H1 (cell line): ENCODE results near the gene MPZL3. TPM values are rescaled to one million over a fixed set of nuclear protein-coding genes. Genes with fewer than 3 reads are reported as not detected.

Source experiments
- CTCF ChIA-PET: fragments of 300-600 bp; sonication (Branson Sonifier 250); formaldehyde crosslinking; loops from one replicate; lab custom pipeline; 2021; ENCODE audit not compliant: partially characterized antibody; lab: Charles Lee
- POLR2A ChIA-PET: fragments of 300-600 bp; sonication (Branson Sonifier 250); formaldehyde crosslinking; loops from one replicate; lab custom pipeline; 2021; ENCODE audit warnings: inconsistent platforms; ENCODE audit not compliant: partially characterized antibody; lab: Charles Lee
- DNase-seq, 2 experiments: peaks; one replicate each; pipeline versions ENCODE4 v3.0.0 to v3.0.0-alpha.2; 2010 to 2022; ENCODE audit warnings: low spot score in 2 of 2, low read depth in 1 of 2, mixed read lengths in 1 of 2
- FAIRE-seq: peaks from 2 replicates; lab custom pipeline; 2011; peaks lifted over from hg19 to GRCh38; lab: Jason Lieb, UNC
- H2AFZ ChIP-seq: 2 replicates; pipeline ENCODE4 v1.8.1; 2012; ENCODE audit warnings: low read length, inconsistent platforms
- H2AK5ac ChIP-seq: 2 replicates; pipeline ENCODE4 v1.6.1; 2013; ENCODE audit warnings: low read depth, low read length
- H2BK120ac ChIP-seq: replicated peaks from 2 replicates; pipeline ENCODE3; 2013; ENCODE audit warnings: low read depth, low read length, inconsistent platforms
- H2BK12ac ChIP-seq: 2 replicates; pipeline ENCODE4 v1.6.1; 2013; ENCODE audit warnings: low read depth, low read length
- H2BK15ac ChIP-seq: 2 replicates; pipeline ENCODE4 v1.6.1; 2013; ENCODE audit warnings: low read length
- H2BK20ac ChIP-seq: 2 replicates; pipeline ENCODE4 v1.6.1; 2013; ENCODE audit warnings: low read length
- H2BK5ac ChIP-seq: 2 replicates; pipeline ENCODE4 v1.6.1; 2013; ENCODE audit warnings: low read depth, low read length
- H3K14ac ChIP-seq: 2 replicates; pipeline ENCODE4 v1.6.1; 2013; ENCODE audit warnings: inconsistent platforms; ENCODE audit not compliant: insufficient read length
- H3K18ac ChIP-seq: 2 replicates; pipeline ENCODE4 v1.6.1; 2013; ENCODE audit warnings: low read length; ENCODE audit errors: extremely low read depth
- H3K23ac ChIP-seq: 2 replicates; pipeline ENCODE4 v1.6.1; 2013; ENCODE audit warnings: inconsistent platforms; ENCODE audit not compliant: insufficient read length
- H3K23me2 ChIP-seq: 2 replicates; pipeline ENCODE4 v1.6.1; 2013; ENCODE audit warnings: low read depth, low read length
- H3K27ac ChIP-seq: 2 replicates; pipeline ENCODE4 v1.6.1; 2011; ENCODE audit warnings: low read depth, low read length, inconsistent platforms
- H3K27me3 ChIP-seq, 4 experiments: replicated peaks in 1 of 4; 1 replicate in 1 of 4; 2 replicates in 3 of 4; pipeline versions ENCODE4 v1.6.1 to v1.8.1; 2011 to 2013; ENCODE audit warnings: low read length in 3 of 4, mild to moderate bottlenecking in 3 of 4, inconsistent platforms in 2 of 4, mixed read lengths in 2 of 4, moderate library complexity in 1 of 4; ENCODE audit not compliant: control insufficient read depth in 3 of 4, insufficient read depth in 3 of 4; ENCODE audit errors: extremely low read depth in 1 of 4
- H3K36me3 ChIP-seq, 4 experiments: 2 replicates each; pipeline versions ENCODE4 v1.6.1 to v1.8.1; 2011 to 2013; ENCODE audit warnings: mild to moderate bottlenecking in 4 of 4, low read length in 3 of 4, moderate library complexity in 2 of 4, control low read depth in 1 of 4, inconsistent platforms in 1 of 4; ENCODE audit not compliant: insufficient read depth in 4 of 4, control insufficient read depth in 2 of 4
- H3K4ac ChIP-seq: replicated peaks from 2 replicates; pipeline ENCODE3; 2013; ENCODE audit warnings: low read length, low read depth, mixed read lengths, inconsistent platforms; ENCODE audit not compliant: insufficient read length
- H3K4me1 ChIP-seq, 4 experiments: replicated peaks in 1 of 4; 1 replicate in 1 of 4; 2 replicates in 3 of 4; pipeline versions ENCODE4 v1.6.1 to v1.8.1; 2011 to 2013; ENCODE audit warnings: low read length in 3 of 4, inconsistent platforms in 2 of 4, mixed read lengths in 1 of 4; ENCODE audit not compliant: insufficient read depth in 4 of 4, control insufficient read depth in 3 of 4
- H3K4me2 ChIP-seq, 2 experiments: 2 replicates each; pipeline versions ENCODE4 v1.6.1 to v1.8.1; 2011 to 2013; ENCODE audit warnings: low read depth in 2 of 2, low read length in 2 of 2, control low read depth in 1 of 2, inconsistent platforms in 1 of 2, mild to moderate bottlenecking in 1 of 2; ENCODE audit not compliant: insufficient read depth in 1 of 2
- H3K4me3 ChIP-seq, 4 experiments: fragments of 200-600, 300-600 bp in 1 of 4; sonication (generic), shearing (Covaris generic), sonication (Bioruptor Twin) in 1 of 4; 2 replicates each; pipeline versions ENCODE4 v1.5.1 to v1.8.1; 2011 to 2016; ENCODE audit warnings: low read length in 4 of 4, low read depth in 3 of 4, control low read depth in 2 of 4, inconsistent platforms in 2 of 4, mild to moderate bottlenecking in 2 of 4, mixed read lengths in 1 of 4, moderate library complexity in 1 of 4; ENCODE audit not compliant: insufficient read depth in 2 of 4; ENCODE audit errors: extremely low read depth in 1 of 4
- H3K56ac ChIP-seq: replicated peaks from 2 replicates; pipeline ENCODE3; 2013; ENCODE audit warnings: low read depth, mild to moderate bottlenecking, mixed read lengths, low read length, inconsistent platforms; ENCODE audit not compliant: insufficient read length
- H3K79me1 ChIP-seq: 2 replicates; pipeline ENCODE4 v1.6.1; 2013; ENCODE audit warnings: low read depth, low read length, control low read depth
- H3K79me2 ChIP-seq, 2 experiments: 2 replicates each; pipeline versions ENCODE4 v1.6.1 to v1.8.1; 2012 to 2013; ENCODE audit warnings: low read length in 2 of 2, mild to moderate bottlenecking in 2 of 2, inconsistent platforms in 1 of 2; ENCODE audit not compliant: insufficient read depth in 2 of 2, control insufficient read depth in 1 of 2
- H3K9ac ChIP-seq, 4 experiments: replicated peaks in 1 of 4; 1 replicate in 1 of 4; 2 replicates in 3 of 4; pipeline versions ENCODE4 v1.6.1 to v1.8.1; 2011 to 2013; ENCODE audit warnings: low read depth in 3 of 4, low read length in 3 of 4, control low read depth in 2 of 4, mild to moderate bottlenecking in 2 of 4, moderate library complexity in 2 of 4, inconsistent platforms in 1 of 4; ENCODE audit errors: extremely low read depth in 1 of 4
- H3K9me3 ChIP-seq, 2 experiments: 2 replicates each; pipeline versions ENCODE4 v1.6.1 to v1.8.1; 2012 to 2013; ENCODE audit warnings: mild to moderate bottlenecking in 2 of 2, moderate library complexity in 2 of 2, control low read depth in 1 of 2, inconsistent platforms in 1 of 2, low read depth in 1 of 2, low read length in 1 of 2, mixed read lengths in 1 of 2; ENCODE audit not compliant: insufficient read depth in 2 of 2
- H4K20me1 ChIP-seq, 2 experiments: replicated peaks in 1 of 2; 2 replicates each; pipeline versions ENCODE3 to v1.8.1; 2011 to 2013; ENCODE audit warnings: inconsistent platforms in 2 of 2, low read length in 2 of 2, mild to moderate bottlenecking in 1 of 2; ENCODE audit not compliant: insufficient read depth in 2 of 2, control insufficient read depth in 1 of 2
- H4K5ac ChIP-seq: 2 replicates; pipeline ENCODE4 v1.6.1; 2013; ENCODE audit warnings: low read length, low read depth, mixed read lengths, inconsistent platforms; ENCODE audit not compliant: insufficient read length
- H4K8ac ChIP-seq: 2 replicates; pipeline ENCODE4 v1.8.0; 2013; ENCODE audit warnings: mild to moderate bottlenecking, moderate library complexity, low read length, inconsistent platforms; ENCODE audit not compliant: insufficient read depth; ENCODE audit errors: extremely low read depth
- H4K91ac ChIP-seq: replicated peaks from 2 replicates; pipeline ENCODE3; 2013; ENCODE audit warnings: low read length, mixed read lengths, inconsistent platforms; ENCODE audit not compliant: insufficient read length
- CBX8 ChIP-seq: fragments of 300-800, 300-1000 bp; sonication (generic); IDR thresholded peaks from 2 replicates; pipeline ENCODE4 v1.7.1; 2016; ENCODE audit warnings: low read depth, low read length, borderline replicate concordance
- CTCF ChIP-seq, 3 experiments: IDR thresholded peaks; 1 replicate in 2 of 3; 2 replicates in 1 of 3; pipeline versions ENCODE4 v1.5.1 to v1.6.1; 2011; ENCODE audit warnings: low read length in 3 of 3, mild to moderate bottlenecking in 3 of 3, inconsistent platforms in 2 of 3, low read depth in 1 of 3, moderate library complexity in 1 of 3; ENCODE audit not compliant: insufficient read depth in 1 of 3; ENCODE audit errors: control extremely low read depth in 1 of 3
- EZH2 ChIP-seq: fragments of 200-600 bp; sonication (generic); IDR thresholded peaks from 2 replicates; pipeline ENCODE4 v1.7.1; 2012; ENCODE audit warnings: low read depth, mild to moderate bottlenecking, moderate library complexity, low read length, inconsistent platforms; ENCODE audit not compliant: severe bottlenecking
- GABPA ChIP-seq: IDR thresholded peaks from 2 replicates; pipeline ENCODE4 v1.6.1; 2011; ENCODE audit warnings: mild to moderate bottlenecking, low read length, moderate library complexity, borderline replicate concordance; ENCODE audit not compliant: insufficient read depth
- PHF8 ChIP-seq: fragments of 200-600 bp; sonication (generic); conservative IDR thresholded peaks from 2 replicates; pipeline ENCODE4 v1.7.1; 2012; ENCODE audit warnings: low read depth, mild to moderate bottlenecking, inconsistent platforms, low read length, moderate library complexity
- TAF1 ChIP-seq: IDR thresholded peaks from 2 replicates; pipeline ENCODE4 v1.6.1; 2011; ENCODE audit warnings: mild to moderate bottlenecking, low read depth, low read length
- WGBS, 2 experiments: shearing (Covaris generic) in 1 of 2; methylation state at CpG; one replicate each; pipeline versions ENCODE4 v1.1.6 to v1.1.7; 2013 to 2015; ENCODE audit warnings: low lambda C conversion rate in 2 of 2, mixed read lengths in 2 of 2, inconsistent platforms in 1 of 2, low coverage in 1 of 2, missing lambda C conversion rate in 1 of 2; ENCODE audit not compliant: insufficient replicate concordance in 2 of 2, insufficient coverage in 1 of 2, insufficient read length in 1 of 2; ENCODE audit errors: extremely low coverage in 1 of 2, missing lambda C conversion rate in 1 of 2; 5-methylcytosine and 5-hydroxymethylcytosine counted together
- polyA plus RNA-seq, 7 experiments: library from polyadenylated mRNA; depleted of rRNA in 3 of 7; stranded (reverse) in 5 of 7; unstranded in 2 of 7; fragments of >200 nt in 5 of 7; fragments of 200-250 nt in 2 of 7; gene quantifications; 1 replicate in 5 of 7; 2 replicates in 1 of 7; 4 replicates in 1 of 7; pipeline versions ENCODE4 v1.2.1 to v1.2.3, GENCODE V29; 2011 to 2013; ENCODE audit warnings: missing spikeins in 2 of 7, mixed read lengths in 2 of 7
- total RNA-seq: library from RNA; stranded (reverse); fragmentation: NEBNext Ultra II Directional; extraction: Animal tissue kit (Norgen Biotek cat#: 25700); gene quantifications from 2 replicates; pipeline ENCODE4 v1.2.1, GENCODE V29; 2021

The MPZL3 gene
- total and polyA plus RNA-seq, 2 of the 8 experiments (the other 6 are each of a cell fraction or from before 2014, with no cell fraction given): 1.1 to 3.9 TPM

- no peak overlapping the region for H3K14ac ChIP-seq
- H3K4ac ChIP-seq: no peak overlapping the region
- no peaks in the 10 kb centered on the region for H3K4me1 ChIP-seq
- H3K56ac ChIP-seq: no peak overlapping the region
- H3K27me3 ChIP-seq: no peaks in the 10 kb centered on the region
- TF ChIP-seq EZH2: no peak
- TF ChIP-seq GABPA: no peak
- no peak for TF ChIP-seq CBX8
- TF ChIP-seq PHF8: no peak
- no peak for TF ChIP-seq TAF1
- no peak for TF ChIP-seq CTCF (IDR thresholded peaks at IDR 0.05; ENCODE audit: control extremely low read depth in 1 of 3, insufficient read depth in 1 of 3, low read depth in 1 of 3, low read length in 3 of 3)
- no peaks in the 10 kb centered on the region for H3K79me2 ChIP-seq
- H2BK15ac ChIP-seq: no peak overlapping the region
- H3K27ac ChIP-seq: no peak overlapping the region
- H4K8ac ChIP-seq: no peak overlapping the region
- no peaks in the 10 kb centered on the region for H3K9me3 ChIP-seq
- H3K4me3 ChIP-seq: no peak overlapping the region
- H4K20me1 ChIP-seq: no peaks in the 10 kb centered on the region
- H2BK5ac ChIP-seq: no peak overlapping the region
- no peak for FAIRE-seq
- H3K36me3 ChIP-seq: no peaks in the 10 kb centered on the region
- H3K4me2 ChIP-seq: no peak overlapping the region
- POLR2A ChIA-PET: interaction anchor here (1.3 kb wide), 1 partner anchor 20 kb away, joined by 3 read pairs; the partner anchor contains the start of gene MPZL2
- no peak for DNase-seq
- CTCF ChIA-PET: interaction anchor here (0.8 to 4.5 kb wide), 8 partner anchors 13 to 136 kb away, joined by 3 to 29 read pairs (median 6); partner anchors contain the start of gene MPZL2
- no peak overlapping the region for H2BK120ac ChIP-seq
- no peak overlapping the region for H4K91ac ChIP-seq
- H2AFZ ChIP-seq: no peak overlapping the region
- H3K18ac ChIP-seq: no peak overlapping the region
- no peak overlapping the region for H2AK5ac ChIP-seq
- no peak overlapping the region for H3K23ac ChIP-seq
- 89% methylated on average over 4 of the region's 4 CpGs; no CpG with 5 or more reads in 1 of the 2 experiments for WGBS, 2 experiments
- no peaks in the 10 kb centered on the region for H3K23me2 ChIP-seq
- no peak overlapping the region for H2BK12ac ChIP-seq
- no peaks in the 10 kb centered on the region for H3K79me1 ChIP-seq
- H3K9ac ChIP-seq: no peak overlapping the region
- H2BK20ac ChIP-seq: no peak overlapping the region
- no peak overlapping the region for H4K5ac ChIP-seq
These were observed 31.7 kb upstream of the MPZL3 start for GRCh38 chr11:118283756-118284350.
